GM21515 (cell line): ENCODE measurements around the gene CDKN2B.
"Not testable (repeated sequence)": the region's sequence is repeated elsewhere in the genome, so short reads cannot be mapped to it uniquely, and the experiment has no call there.

Source experiments
- ATAC-seq: cut with Tn5 transposase; IDR thresholded peaks from one replicate; pipeline ENCODE4 v1.9.1; 2021; ENCODE audit not compliant: unreplicated experiment

The CDKN2B gene

DNA sequence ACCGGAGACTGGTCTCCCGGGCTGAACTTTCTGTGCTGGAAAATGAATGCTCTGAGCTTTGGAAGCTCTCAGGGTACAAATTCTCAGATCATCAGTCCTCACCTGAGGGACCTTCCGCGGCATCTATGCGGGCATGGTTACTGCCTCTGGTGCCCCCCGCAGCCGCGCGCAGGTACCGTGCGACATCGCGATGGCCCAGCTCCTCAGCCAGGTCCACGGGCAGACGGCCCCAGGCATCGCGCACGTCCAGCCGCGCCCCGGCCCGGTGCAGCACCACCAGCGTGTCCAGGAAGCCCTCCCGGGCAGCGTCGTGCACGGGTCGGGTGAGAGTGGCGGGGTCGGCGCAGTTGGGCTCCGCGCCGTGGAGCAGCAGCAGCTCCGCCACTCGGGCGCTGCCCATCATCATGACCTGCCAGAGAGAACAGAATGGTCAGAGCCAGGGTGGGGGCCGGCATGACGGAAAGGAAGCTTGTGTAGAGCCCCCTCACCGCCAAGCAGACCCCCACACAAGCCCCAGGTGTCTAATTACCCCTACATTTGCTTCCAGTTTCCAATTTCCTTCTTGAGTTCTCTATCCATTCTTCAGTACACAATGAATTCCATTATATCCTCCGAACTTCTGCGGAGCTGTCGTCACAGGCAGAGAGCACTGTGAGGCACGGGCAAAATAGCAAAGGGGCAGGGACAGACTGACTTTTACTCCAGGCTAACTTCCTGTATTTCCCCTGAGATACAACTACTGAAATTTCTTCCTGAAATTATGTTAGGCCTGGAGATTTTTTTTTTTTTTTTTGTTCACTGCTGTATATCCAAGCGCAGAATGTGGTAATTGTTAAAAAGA, 38.1 kb downstream of the CDKN2B start:
- ATAC-seq, result no peak

DNA sequence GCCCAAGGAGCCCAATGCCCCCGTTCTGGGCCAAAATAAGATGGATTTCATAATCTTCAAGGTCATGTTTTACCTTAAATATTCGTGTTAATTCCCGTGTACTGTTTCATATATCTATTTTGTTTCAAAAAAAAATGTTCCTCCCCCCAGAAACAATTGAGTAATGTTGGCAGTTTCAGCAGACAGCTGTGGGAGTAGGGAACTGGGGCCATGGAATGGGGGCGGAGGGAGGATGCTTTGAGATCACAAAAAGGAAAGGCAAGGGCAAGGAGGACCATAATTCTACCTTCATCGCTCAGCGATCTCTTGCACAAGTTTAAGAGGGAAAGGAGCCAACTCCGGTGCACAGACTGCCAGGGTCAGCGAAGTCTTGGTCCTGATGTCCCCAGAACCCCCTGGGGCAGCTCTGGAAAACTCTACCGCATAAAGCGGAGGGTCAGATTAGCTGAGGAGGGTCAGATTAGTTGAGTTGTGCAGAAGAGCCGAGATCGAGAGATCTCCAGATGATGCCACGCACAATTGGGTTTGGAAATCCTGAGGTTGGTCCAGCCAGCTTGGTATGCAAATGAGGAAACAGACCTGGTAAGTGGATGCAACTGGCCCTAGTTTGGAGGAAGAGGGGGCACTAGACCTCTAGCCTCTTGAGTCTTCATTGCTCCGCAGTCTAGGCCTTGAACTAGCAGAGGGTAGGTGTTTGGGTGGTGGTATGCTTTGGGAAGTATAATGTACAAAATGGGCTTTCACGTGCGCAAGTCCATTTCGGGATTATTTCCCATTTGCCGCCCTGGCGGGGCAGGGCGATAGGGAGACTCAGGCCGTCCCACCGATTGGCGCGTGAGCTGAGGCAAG, 38.9 kb downstream of the CDKN2B start:
- ATAC-seq, result no peak

- ATAC-seq, result no peak
Measured at GRCh38 chr9:21969011-21969940, 39.8 kb downstream of the CDKN2B start.

- ATAC-seq, result no peak
Measured at GRCh38 chr9:21968331-21969010, 40.6 kb downstream of the CDKN2B start.

- ATAC-seq, result no peak
Measured at GRCh38 chr9:21967702-21968101, 41.4 kb downstream of the CDKN2B start.

- no peak for ATAC-seq
Measured at GRCh38 chr9:21967169-21967568, 41.9 kb downstream of the CDKN2B start.

DNA sequence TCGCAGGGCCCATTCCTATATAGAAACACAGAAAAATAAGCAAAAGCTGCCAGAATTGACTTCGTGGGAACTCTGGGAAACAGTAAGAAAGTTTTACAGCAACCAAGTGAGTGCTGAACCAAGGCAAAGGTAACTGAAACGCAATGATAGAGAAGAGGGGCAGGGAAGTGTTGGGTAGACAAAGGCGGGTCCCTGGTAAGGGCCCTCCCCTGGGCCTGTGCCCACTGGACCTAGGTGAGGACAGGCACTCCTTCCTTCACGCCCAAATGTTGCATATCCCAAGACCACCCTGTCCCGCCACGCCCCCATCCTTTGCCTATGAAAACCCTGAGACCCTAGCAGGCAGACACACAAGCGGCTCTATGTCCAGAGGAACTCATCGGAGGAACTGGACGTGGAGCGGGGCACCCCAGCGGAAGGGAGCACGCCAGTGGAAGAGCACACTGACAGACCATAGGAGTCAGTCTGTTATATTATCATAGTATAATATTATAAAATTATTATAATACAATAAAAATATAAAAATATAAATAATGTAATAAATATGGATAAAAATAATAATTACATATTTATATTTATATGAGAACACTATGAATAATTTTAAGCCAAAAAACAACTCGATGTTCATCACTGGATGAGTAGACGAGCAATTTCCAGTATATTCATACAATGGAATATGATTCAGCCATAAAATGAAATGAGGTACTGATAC, 42.8 kb downstream of the CDKN2B start:
- no peak for ATAC-seq

- ATAC-seq, result peak; percentile 81
Measured at GRCh38 chr9:21965401-21965951, 43.6 kb downstream of the CDKN2B start.

GRCh38 chr9:21964925-21965385, 44.1 kb downstream of the CDKN2B start:
- peak; percentile 53 for ATAC-seq

- no peak for ATAC-seq
Measured at GRCh38 chr9:21961569-21961968, 47.5 kb downstream of the CDKN2B start.

DNA sequence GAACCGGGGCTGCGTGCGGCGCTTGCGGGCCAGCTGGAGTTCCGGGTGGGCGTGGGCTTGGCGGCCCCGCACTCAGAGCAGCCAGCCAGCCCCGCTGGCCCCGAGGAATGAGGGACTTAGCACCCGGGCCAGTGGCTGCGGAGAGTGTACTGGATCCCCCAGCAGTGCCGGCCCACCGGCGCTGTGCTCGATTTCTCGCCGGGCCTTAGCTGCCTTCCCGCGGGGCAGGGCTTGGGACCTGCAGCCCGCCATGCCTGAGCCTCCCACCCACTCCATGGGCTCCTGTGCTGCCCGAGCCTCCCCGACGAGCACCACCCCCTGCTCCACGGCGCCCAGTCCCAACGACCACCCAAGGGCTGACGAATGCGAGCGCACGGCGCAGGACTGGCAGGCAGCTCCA, 49.8 kb downstream of the CDKN2B start:
- ATAC-seq, result not testable (repeated sequence)

DNA sequence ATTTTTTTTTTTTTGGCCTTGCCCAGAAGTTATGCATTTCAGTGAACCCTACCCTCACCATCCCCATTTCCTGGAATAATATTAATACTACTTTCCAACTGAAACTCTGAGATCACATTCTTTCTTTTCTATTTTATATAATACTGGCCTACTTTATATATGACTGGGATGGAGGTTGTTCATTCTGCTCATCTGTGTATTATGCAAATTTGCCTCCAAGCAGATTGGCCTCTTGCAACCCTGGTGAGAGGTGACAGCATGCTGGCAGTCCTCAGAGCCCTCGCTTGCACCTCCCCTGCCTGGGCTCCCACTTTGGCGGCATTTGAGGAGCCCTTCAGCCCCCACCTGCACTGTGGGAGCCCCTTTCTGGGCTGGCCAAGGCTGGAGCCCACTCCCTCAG, 50.3 kb downstream of the CDKN2B start:
- ATAC-seq, result no peak
